NCI-H2107 treated with DMSO at 0.1 percent for 48 hours (cell line): ENCODE results near the gene LRSAM1.
A peak's percentile ranks its signal among the peaks of the same experiment; 100 is the strongest.

Source experiments
- DNase-seq: peaks from one replicate; lab custom pipeline; 2025; ENCODE audit not compliant: unreplicated experiment; lab: John Stamatoyannopoulos, UW

LRSAM1 gene

GRCh38 chr9:127450830-127451607 lies at the start of gene LRSAM1, which contains the start of gene RPL12:
Gene LRSAM1 (plus strand): TSS chr9:127451510. CDS start chr9:127454528, 3,018 bp downstream.
Gene RPL12 (minus strand): TSS chr9:127451406. CDS start chr9:127451317, 89 bp downstream.
- DNase-seq, result peak; percentile 57

- DNase-seq, result no peak
Measured at GRCh38 chr9:127402401-127403090, 48.8 kb upstream of the LRSAM1 start.

GRCh38 chr9:127403507-127404192 lies 47.7 kb upstream of the LRSAM1 start:
- no peak for DNase-seq

- no peak for DNase-seq
Measured at GRCh38 chr9:127404631-127405030, 46.7 kb upstream of the LRSAM1 start.

GRCh38 chr9:127405344-127406125 lies 45.8 kb upstream of the LRSAM1 start:
- no peak for DNase-seq

GRCh38 chr9:127406799-127407491 lies 44.4 kb upstream of the LRSAM1 start:
- DNase-seq, result no peak

- no peak for DNase-seq
Measured at GRCh38 chr9:127407492-127407843, 43.8 kb upstream of the LRSAM1 start.

GRCh38 chr9:127411122-127411521 lies 40.2 kb upstream of the LRSAM1 start:
- DNase-seq, result no peak

- no peak for DNase-seq
Measured at GRCh38 chr9:127415141-127415540, 36.2 kb upstream of the LRSAM1 start.

- no peak for DNase-seq
Measured at GRCh38 chr9:127415657-127416056, 35.7 kb upstream of the LRSAM1 start.

GRCh38 chr9:127417131-127418036 lies 33.9 kb upstream of the LRSAM1 start:
- no peak for DNase-seq

GRCh38 chr9:127418037-127418471 lies 33.3 kb upstream of the LRSAM1 start:
- no peak for DNase-seq

GRCh38 chr9:127419348-127419747 lies 32.0 kb upstream of the LRSAM1 start:
- DNase-seq, result no peak

GRCh38 chr9:127421057-127421456 lies 30.3 kb upstream of the LRSAM1 start:
- DNase-seq, result no peak

- no peak for DNase-seq
Measured at GRCh38 chr9:127422133-127422782, 29.1 kb upstream of the LRSAM1 start.

GRCh38 chr9:127422787-127423186 lies 28.5 kb upstream of the LRSAM1 start:
- DNase-seq, result no peak

GRCh38 chr9:127423476-127423933 lies 27.8 kb upstream of the LRSAM1 start:
- DNase-seq, result no peak

GRCh38 chr9:127423934-127424675 lies 27.2 kb upstream of the LRSAM1 start, which contains the start of gene ZNF79:
Gene ZNF79 (plus strand): TSS chr9:127424382. CDS start chr9:127424788, 406 bp downstream.
- DNase-seq, result peak; percentile 76
